NCI-H2196 treated with DMSO at 0.1 percent for 48 hours (cell line): ENCODE results near the gene C2CD5.
A peak's percentile ranks its signal among the peaks of the same experiment; 100 is the strongest.
"Not testable (repeated sequence)": the region's sequence is repeated elsewhere in the genome, so short reads cannot be mapped to it uniquely, and the experiment has no call there.

Source experiments
- DNase-seq: peaks from one replicate; lab custom pipeline; 2025; ENCODE audit not compliant: unreplicated experiment; lab: John Stamatoyannopoulos, UW

Gene C2CD5

DNA sequence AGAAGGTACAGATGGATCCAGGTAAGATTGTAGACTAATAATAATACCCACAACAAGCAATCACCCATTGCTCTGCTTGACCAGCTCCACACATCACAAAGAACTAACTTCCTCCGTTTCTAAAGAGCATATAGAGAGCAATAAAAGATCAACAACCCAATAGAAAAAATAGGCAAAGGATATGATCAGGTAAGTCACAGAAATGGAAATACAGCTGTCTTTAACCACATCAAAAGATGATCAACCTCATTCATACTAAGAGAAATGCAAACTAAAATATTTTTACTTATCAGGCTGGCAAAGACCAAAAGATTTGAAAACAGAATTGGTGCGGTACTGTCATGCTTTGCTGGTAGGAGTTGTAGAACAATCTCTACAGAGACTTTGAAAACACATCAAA is 8.9 kb downstream of the C2CD5 start:
- no peak for DNase-seq

DNA sequence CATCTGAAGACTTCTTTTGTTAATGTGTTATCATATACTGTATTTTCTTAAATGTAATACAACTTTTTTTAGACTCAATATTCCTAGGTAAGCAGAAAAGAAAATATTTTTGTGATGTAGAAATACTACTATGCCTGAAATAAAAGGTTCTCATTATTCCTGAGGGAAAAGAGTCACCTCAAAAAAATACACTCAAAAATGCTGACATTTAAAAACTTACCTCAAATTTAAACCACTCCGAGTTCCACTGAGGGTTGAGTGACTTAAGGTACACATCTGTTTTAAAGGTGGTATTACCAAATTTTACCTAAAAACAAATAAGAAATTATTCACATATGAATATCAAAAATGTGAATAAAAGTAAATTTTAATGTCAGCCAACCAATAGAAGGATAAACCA is 9.3 kb downstream of the C2CD5 start:
- DNase-seq, result no peak

DNA sequence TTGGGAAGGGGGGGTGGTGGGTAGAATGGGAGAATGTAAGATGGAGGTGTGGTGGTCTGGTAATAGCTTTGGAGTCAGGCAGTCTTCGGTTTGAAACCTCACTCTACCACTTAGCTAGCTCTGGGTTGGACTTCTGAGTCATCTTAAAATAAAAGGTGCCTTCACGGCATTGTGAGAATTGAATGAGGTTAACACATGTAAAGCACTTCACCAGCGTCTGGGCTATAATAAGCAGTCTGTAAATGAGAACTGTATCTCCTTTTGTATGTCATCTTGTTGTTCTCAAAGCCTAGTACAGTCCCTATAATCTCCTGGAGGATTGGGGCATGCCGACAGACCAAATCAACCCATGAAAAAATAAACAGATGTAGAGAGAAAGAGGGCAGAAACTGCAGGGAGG is 11.2 kb downstream of the C2CD5 start:
- DNase-seq, result no peak

DNA sequence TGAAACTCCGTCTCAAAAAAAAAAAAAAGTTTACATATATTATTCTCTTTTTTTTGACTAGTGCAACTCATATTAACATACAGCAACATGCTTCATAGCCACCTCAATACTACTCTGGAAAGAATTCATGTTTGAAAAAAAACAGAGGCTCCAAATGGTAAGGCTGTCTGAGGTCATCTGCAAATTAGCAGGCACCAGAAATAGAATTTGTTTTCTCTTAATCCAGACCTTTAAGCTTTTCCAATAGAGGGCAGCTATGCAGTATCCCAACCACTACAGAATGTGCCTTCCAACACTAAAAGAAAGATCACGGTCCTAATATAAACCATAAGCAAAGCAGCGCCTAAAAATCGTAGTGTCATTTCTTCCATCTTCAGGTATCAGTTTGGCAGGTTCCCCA is 12.0 kb downstream of the C2CD5 start:
- DNase-seq, result no peak

DNA sequence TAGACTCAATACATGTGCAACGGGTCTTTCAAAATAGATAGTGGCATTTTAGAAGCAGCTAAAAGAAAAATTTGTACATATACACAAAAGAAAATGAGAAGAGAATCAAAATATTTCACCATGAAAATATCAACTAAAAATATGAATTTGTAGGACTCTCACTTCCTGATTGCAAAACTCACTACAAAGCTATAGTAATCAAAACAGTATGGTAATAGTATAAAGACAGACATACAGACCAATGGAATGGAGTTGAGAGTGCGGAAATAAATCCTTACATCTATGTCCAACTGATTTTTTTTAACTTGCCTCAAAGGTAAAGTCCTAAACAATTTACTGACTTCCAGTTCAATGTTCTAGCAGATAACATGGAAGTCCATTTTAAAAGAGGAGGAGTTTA is 13.1 kb downstream of the C2CD5 start:
- no peak for DNase-seq

DNA sequence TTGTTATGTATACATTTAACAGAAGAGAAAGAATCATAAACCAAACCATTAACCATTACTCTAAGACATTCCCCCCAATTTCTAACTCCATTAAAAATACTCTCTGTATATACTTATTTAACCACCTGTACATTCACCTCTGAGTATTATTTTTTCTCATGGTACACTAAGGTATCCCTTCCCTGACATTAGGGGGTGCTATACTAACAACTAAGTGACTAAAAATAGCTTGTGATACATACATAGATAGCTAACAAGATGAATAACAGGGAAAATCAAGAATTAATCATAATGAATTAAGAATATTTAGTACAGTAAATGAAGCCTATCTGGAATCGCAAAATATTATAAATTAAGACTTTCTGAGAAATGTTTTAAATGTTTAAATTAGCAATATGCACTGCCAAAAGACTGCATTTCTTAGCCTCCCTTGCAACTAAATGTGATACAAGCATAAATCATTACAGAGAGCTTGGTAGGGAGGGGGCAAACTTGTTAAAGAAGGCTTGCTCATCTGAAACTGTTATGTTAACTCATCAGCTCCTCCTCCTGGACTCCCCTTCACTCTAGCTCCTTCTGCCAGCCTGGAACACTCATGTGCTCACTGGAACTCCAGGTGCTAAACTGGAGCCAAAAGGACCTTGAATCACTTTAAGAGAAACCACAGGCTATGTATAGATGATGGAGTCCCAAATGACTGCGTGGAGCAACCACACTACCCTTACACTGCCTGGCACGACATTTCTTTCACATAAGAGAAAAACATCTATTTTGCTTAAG is 14.9 kb downstream of the C2CD5 start:
- DNase-seq, result no peak

DNA sequence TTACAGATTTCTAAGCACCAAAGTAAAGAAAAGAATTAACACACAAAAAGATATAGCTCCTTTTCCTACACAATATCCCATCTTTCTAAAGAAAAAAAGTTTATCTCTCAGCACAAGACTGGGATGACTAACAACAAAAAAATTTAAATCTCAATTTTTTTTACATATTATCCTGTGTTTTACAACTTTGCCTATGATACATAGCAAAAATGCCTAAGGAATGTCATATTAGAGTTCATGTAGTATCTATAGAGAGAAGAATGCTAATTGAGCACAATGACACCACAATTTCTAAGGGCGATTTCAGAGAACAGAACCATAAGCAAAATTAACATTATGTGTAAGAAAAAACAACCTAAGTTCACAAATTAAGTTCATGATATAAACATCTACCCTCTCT is 16.3 kb downstream of the C2CD5 start:
- no peak for DNase-seq

DNA sequence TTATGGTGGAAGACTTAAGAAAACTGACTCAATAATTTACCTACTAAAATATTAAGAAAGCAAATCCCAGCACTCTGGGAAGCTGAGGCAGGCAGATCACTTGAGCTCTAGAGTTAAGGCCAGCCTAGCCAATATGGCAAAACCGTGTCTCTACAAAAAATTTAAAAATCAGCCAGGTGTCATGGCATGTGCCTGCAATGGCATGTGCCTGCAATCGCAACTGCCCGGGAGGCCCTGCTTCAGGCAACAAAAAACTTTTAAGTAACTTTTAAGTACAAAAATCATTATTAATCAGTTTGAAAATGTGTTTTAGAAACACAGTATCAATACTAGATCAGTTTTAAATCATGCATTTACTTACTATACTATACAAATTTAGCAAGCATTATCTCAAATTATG is 17.5 kb downstream of the C2CD5 start:
- no peak for DNase-seq

DNA sequence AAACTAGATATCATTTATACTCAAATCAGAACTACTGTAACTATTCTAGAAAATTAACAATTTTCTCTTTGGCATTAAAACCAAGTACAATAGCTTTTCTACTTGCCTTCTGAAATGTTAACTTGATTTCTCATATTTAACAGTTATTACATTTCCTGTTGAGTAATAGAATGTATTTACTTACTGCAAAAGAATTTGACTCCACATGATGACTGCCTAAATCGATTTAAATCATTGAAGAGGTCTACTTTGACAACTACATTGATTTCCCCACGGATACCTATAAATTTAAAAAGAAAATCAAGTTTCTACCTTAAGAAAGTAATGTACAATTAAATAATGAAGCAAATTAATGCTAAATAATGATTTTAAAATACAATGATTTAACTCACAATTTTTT is 18.9 kb downstream of the C2CD5 start:
- no peak for DNase-seq

DNA sequence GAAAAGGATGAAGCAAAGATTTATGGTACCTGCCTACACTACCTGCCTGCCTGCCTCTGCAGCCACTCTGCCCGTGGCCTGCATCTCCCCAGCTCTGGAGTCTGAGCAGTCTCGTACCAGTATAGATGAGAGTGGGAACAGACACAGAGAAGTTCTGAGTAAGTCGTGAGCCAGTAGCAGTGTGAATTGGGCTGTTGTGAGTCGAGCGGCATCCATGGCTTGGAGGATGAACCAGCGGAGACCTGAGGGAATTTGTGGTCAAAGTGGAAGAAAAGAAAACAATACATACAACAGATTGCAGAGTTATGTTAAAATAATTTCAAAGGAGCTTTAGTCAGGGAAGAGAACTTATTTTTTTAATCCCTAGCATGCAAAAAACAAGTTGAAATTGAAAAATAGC is 25.3 kb downstream of the C2CD5 start:
- DNase-seq, result no peak

DNA sequence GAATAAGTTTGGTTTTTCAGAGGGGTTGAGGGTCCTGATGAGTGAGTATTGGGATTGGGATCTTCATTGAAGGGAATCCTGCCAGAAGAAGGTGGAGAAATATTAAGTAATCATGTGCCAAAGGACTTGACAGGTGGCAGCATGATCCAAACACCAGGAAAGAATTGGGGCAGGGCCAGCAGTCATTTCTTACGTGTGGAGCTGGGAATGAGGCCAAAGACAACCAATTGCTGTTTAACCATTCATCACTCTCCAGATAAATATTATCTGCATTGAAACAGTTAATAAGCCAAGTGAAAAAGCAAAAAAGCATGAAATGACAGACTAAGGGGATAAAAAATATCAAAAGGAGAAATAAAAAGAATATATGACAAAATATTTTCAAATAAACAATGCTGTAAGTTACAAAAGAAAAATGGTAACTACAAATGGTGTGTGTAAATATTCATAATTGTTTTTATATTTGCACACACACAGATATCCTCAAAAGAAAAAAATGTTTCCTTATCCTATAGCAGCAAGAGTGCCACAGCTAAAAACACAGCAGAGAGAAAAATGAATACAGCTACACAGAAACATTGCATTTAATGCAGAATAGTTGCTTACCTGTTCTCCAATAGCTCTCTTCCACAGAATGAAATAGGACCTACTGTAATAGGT is 26.2 kb downstream of the C2CD5 start:
- peak; percentile 94 for DNase-seq

DNA sequence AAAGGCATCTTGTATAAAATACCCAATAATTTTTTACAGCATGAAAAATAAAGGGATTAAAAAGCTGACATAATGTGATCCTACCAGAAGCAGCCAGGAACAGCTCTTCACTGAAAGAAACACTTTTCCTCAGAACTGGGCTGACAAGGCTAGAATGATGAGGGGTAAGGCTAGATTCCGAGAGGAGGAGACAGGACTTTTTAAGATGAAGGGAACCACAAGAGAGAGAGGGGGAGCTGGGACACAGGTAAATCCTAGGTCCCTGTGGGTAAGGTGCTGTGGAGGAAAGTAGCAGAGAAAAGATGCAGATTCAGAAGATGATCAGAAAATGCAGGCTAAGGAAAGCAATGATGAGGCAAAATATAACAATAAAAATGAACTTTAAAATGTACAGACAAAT is 29.5 kb downstream of the C2CD5 start:
- no peak for DNase-seq

DNA sequence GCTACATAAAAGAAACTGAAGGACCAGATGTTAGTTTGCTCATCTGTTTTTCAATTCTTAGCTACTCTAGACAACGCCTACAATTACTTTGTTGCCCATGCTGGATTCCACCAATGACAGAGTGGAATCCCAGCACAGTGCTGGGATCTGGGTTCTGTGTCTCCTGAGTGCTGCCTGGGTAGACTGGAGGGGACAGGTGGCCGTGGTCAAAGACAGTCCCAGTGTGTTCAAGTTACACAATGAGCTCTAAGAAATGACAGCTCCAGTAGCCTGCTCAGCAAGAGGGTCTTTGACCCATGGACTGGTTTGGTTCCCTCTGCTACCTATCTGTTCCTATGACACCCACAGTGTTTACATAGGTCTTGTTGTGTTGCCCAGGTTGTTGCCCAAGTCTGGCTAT is 38.5 kb downstream of the C2CD5 start:
- no peak for DNase-seq

DNA sequence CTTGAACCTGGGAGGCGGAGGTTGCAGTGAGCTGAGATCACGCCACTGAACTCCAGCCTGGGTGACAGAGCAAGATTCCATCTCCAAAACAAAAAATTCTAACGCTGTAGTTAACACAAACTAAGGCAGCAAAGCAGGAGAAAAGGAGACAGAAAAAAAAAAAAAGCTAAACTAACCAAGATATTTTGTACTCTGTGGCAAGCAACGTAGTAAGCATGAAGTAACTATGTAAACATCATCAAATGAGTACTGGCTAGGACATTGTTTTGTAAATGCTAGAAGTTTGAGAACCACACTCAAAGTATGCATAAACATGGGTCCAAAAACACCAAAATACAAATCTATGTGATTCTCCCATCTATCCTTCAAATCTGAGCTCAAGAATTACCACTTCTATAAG is 44.2 kb downstream of the C2CD5 start:
- DNase-seq, result no peak

DNA sequence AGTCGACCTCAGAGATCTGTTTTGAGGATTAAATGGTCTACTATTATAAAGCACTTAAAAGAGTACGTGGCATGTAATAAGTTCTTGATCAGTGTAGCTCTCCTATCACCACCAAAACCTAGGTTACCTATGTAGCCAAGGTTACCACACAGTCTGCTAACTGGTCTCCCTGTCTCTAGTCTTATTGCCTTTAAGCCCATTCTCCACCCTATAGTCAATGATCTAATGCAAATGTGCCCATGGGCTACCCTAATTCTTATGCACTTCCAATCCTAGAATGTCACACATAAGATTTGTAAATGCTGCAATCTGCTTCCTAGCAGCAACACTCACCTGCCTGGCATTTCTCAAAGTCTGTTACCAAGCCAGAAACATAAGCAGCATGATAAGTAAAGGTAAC is 44.9 kb downstream of the C2CD5 start:
- no peak for DNase-seq

DNA sequence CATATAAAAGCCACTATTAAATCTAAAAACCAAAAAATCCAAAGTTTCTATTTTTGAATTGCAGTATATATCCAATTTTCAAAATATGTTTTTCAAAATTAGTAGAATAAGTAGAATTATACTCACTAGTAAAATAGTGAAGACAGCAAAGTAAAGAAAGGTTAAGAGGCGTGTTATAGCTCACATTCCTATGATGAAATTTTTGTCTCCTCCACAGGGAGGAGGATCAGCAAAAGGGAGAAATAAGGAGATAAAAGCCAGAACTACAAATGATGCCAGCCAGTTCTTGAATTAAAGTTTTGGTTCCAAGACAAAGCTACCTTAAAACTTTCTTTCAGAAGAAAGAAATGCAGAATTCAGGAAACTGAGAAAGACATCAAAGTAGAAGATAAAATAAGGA is 50.0 kb downstream of the C2CD5 start:
- no peak for DNase-seq

DNA sequence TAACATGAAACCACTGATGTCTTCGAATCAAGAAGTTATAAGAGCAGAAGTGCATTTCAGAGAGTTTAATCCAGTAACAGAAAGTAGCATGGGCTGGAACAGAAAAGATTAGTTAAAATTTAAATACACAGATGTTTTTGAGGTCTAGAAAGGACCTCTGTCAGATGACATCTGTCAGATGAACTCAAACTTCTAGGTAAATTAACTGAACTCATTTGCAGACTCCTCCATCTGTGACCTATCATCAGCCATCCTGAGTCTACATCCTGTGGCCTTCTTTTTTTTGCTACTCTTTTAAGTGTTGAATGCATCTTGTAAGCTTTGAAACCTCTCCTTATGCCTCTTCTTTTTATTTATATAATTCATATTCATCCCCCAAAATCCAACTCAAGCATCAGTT is 53.3 kb downstream of the C2CD5 start:
- no peak for DNase-seq

DNA sequence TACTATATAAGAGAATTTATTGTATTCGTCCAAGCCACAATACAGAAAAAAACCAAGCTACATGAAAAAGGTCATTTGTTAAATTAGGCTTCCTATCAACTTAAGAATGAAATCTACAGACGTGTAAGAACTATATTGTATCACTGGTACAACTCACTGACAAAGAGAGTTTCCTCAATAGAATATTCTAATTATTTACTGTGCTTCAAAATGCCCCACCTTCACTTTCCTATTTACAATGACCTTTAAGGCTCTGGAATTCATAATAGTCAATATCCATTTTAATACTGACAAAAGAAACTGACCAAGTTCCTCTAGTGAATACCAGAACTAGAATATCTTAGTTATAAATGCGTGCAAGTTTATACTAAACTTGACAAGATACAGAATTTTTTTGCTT is 55.9 kb downstream of the C2CD5 start:
- DNase-seq, result no peak

DNA sequence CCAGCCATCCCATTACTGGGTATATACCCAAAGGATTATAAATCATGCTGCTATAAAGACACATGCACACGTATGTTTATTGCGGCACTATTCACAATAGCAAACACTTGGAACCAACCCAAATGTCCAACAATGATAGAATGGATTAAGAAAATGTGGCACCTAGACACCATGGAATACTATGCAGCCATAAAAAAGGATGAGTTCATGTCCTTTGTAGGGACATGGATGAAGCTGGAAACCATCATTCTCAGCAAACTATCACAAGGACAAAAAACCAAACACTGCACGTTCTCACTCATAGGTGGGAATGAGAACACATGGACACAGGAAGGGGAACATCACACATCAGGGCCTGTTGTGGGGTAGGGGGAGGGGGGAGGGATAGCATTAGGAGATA is 56.7 kb downstream of the C2CD5 start:
- not testable (repeated sequence) for DNase-seq

DNA sequence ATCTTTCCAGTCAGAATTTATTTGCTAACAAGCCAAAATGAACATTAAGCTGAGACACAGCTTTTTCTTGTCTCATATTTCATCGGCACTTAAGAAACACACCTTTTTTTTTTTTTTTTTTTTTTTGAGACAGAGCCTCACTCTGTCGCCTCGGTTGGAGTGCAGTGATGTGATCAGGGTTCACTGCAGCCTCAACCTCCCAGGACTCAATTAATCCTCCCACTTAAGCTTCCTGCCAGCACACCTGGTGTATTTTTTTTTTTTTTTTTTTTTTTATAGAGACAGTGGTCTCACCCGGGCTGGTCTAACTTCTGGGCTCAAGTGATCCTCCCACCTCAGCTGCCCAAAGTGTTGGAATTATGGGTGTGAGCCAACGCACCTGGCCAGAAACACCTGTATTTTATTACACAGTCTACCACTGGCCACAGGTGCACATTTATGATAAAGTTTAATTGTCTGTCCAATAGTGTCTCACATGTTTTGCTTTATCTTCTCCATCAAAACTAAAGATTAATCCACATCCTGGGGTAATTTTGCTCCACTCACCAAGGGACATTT is 62.7 kb downstream of the C2CD5 start:
- DNase-seq, result no peak

DNA sequence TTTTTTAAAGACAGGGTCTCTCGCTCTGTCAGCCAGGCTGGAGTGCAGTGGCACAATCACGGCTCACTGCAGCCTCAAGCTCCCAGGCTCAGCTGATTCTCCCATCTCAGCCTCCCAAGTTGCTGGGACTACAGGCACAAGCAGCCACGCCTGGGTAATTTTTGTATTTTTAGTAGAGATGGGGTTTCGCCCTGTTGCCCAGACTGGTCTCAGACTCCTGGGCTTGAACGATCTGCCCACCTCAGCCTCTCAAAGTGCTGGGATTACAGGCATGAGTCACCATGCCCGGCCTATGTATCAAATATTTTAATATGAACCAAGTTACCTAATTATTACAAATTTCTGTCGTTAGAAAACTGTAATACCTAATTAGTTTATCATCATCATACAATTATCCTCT is 63.5 kb downstream of the C2CD5 start:
- DNase-seq, result not testable (repeated sequence)

DNA sequence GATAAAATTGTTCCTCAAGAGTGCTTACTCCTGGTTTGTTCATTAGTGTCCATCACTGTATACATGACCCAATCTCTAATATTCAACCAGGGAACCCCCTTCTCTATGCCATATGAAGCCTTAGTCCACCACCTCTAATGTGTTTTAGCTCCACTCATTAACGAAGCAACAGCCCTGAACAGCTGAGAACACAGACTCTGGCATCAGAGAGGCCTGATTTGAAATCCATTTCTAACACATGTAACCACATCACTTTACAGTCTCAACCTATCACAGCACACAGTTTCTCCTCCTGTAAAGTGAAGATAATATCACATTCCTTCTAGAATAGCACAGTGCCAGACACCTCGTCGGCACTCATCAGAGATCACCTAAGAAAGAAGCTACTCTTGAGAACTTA is 64.3 kb downstream of the C2CD5 start:
- DNase-seq, result no peak

DNA sequence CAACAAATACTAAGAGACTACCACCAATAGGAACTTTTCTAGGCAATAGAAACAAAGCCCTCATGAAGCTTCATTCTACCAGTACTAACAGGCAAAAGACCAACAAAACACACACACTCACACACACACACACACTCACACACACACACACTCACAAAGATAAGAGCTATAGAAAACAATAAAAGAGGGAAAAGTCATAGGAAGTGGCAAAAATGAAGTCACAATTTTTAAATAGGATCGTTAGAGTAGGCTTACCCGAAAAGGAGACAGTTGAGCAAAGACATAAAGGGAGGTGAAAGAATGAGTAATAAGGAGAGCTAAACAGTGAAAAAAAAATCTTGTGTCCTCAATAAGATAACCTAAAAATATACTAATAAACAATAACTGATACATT is 66.5 kb downstream of the C2CD5 start:
- no peak for DNase-seq
